ENCODE measurements around the gene DUOX1. TPM values are rescaled to one million over a fixed set of nuclear protein-coding genes. Genes with fewer than 3 reads are reported as not detected.

Gene DUOX1
- total RNA-seq, 2 donors from 2014 or later = 0.26 to 0.66 TPM

DNA sequence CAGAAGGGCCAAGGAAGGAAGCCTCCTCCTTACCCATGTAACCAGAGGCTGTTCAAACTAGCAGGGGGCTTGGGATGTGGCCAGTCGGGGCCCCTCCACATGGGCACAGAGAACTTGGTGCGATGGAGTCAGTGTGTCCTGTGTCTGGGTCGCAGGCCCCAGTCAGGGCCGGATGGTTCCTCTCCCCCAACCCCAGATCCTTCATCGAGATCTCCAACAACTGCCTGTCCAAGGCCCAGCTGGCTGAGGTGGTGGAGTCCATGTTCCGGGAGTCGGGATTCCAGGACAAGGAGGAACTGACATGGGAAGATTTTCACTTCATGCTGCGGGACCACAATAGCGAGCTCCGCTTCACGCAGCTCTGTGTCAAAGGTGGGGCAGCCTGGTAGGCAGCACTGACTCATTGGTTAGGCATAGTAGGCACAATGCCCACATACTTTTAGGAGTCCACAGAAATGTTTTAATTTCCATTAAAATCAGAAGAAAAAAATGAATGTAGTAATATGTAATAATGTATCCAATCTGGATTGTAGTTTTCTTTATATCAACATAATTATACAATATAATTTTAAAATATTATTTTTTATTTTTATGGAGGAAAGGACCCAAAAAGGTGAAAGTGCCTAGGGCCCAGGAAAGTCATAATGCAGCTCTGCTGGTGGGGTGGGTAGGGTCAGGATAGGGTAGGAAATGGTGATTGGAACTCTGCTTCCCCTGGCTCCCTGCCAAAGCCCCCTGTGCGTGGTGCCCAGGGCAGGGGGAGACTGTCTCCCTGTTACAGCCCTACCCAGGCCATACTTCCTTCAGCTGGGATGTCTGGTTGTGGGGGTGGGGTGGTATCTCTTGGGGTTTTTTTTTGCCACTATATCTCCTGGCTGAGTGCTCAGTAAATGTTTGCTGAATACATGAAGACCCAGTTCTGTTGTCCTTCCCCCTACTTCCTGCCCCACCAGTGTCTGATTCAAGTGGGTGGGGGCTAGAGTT lies 18.6 kb downstream of the DUOX1 start:
- WGBS, 2 donors = 82 to 88% methylated on average over 7 to 12 of the region's 12 CpGs
- ATAC-seq = no peak
- no peak overlapping the region for H3K27ac ChIP-seq

DNA sequence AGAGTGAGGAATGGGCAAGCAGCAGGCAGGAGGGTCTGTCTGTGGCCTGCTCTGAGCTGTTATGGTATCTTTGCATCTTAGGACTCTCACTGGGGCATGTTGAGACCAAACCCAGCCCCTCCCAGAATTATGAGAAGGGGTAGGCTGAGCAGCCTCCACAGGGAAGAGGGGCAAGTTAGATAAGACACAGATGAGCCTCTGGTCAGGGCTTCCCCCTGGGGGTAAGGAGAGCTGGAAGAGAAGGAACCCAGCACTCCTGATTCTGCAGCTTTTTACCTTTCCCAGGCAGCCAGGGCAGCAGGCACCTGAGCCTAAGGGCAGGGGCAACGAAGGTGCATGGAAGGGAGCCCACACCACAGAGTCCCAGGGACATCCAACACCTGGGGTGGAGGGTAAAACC lies 19.3 kb downstream of the DUOX1 start:
- Histone ChIP-seq H3K4me3 (no peak overlapping the region), H3K9me3 (no peaks in the 10 kb centered on the region), H3K4me1 (no peaks in the 10 kb centered on the region), H3K36me3 (replicated peaks in 1 of 2; ENCODE audit: insufficient read depth in 1 of 2, low read depth in 2 of 2) (no peaks in the 10 kb centered on the region), H3K27ac (no peak overlapping the region), H3K27me3 (no peaks in the 10 kb centered on the region)
- DNase-seq = no peak
- no peak for ATAC-seq
- WGBS, 2 donors = 82 to 100% methylated on average over 1 of the region's 1 CpG
- intact Hi-C loops (cut with DNase I) = no loop called here
- TF ChIP-seq, protein P1, sequence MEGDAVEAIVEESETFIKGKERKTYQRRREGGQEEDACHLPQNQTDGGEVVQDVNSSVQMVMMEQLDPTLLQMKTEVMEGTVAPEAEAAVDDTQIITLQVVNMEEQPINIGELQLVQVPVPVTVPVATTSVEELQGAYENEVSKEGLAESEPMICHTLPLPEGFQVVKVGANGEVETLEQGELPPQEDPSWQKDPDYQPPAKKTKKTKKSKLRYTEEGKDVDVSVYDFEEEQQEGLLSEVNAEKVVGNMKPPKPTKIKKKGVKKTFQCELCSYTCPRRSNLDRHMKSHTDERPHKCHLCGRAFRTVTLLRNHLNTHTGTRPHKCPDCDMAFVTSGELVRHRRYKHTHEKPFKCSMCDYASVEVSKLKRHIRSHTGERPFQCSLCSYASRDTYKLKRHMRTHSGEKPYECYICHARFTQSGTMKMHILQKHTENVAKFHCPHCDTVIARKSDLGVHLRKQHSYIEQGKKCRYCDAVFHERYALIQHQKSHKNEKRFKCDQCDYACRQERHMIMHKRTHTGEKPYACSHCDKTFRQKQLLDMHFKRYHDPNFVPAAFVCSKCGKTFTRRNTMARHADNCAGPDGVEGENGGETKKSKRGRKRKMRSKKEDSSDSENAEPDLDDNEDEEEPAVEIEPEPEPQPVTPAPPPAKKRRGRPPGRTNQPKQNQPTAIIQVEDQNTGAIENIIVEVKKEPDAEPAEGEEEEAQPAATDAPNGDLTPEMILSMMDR (IDR thresholded peaks at IDR 0.05) = no peak
- no peak for TF ChIP-seq POLR2A (IDR thresholded peaks at IDR 0.05)

More for the DNA sequence above, 18.6 kb downstream of the DUOX1 start:
- no peak for TF ChIP-seq POLR2A (IDR thresholded peaks at IDR 0.05)
- TF ChIP-seq, protein P1 (IDR thresholded peaks at IDR 0.05) = no peak
- H3K36me3 ChIP-seq (replicated peaks in 1 of 2; ENCODE audit: insufficient read depth in 1 of 2, low read depth in 2 of 2) = no peaks in the 10 kb centered on the region
- H3K9me3 ChIP-seq = no peaks in the 10 kb centered on the region
- no peaks in the 10 kb centered on the region for H3K4me1 ChIP-seq
- DNase-seq = no peak
- H3K4me3 ChIP-seq = no peak overlapping the region
- intact Hi-C loops (cut with DNase I) = no loop called here
- no peaks in the 10 kb centered on the region for H3K27me3 ChIP-seq

DNA sequence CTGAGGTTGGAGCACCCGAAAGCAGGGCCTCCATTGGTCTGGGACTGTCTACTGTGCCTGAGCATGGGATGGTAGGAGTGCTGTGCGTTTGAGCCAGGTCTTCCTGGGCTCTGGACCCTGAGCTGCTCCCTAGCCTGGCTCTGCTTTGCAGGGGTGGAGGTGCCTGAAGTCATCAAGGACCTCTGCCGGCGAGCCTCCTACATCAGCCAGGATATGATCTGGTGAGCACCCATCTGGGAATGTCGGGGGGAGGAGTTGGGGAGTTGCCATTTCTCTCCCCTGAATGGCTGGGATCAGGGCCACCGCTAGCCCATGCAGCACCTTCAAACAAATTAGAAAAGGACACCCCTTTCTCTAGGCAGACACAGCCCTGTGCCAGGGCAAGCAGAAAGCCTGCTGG lies 20.7 kb downstream of the DUOX1 start:
- no peak for DNase-seq

DNA sequence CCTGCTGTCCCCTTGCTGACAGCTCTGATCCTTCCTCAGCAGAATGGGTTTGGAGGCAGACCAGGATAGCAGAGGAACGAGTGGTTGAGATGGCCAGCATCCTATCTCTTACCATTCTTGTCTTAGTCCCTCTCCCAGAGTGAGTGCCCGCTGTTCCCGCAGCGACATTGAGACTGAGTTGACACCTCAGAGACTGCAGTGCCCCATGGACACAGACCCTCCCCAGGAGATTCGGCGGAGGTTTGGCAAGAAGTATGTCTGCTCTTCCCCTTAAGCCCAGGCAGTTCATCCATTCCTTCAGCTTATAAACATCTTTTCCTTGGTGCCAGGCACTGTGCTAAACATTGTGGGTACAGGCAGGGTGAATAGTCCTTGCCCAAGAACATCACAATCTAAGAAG lies 21.2 kb downstream of the DUOX1 start:
- H3K9me3 ChIP-seq = no peaks in the 10 kb centered on the region
- no peak for ATAC-seq
- 80 to 92% methylated on average over 2 to 6 of the region's 6 CpGs for WGBS, 2 donors
- H3K4me1 ChIP-seq = no peaks in the 10 kb centered on the region
- no peaks in the 10 kb centered on the region for H3K27me3 ChIP-seq
- no peak for DNase-seq
- TF ChIP-seq, protein P1 (IDR thresholded peaks at IDR 0.05) = no peak
- TF ChIP-seq POLR2A (IDR thresholded peaks at IDR 0.05) = no peak
- H3K27ac ChIP-seq = no peak overlapping the region
- intact Hi-C loops (cut with DNase I) = no loop called here
- H3K4me3 ChIP-seq = no peak overlapping the region
- H3K36me3 ChIP-seq (replicated peaks in 1 of 2; ENCODE audit: insufficient read depth in 1 of 2, low read depth in 2 of 2) = no peaks in the 10 kb centered on the region

More for the DNA sequence above, 20.7 kb downstream of the DUOX1 start:
- ATAC-seq = no peak
- Histone ChIP-seq H3K4me1 (no peaks in the 10 kb centered on the region), H3K9me3 (no peaks in the 10 kb centered on the region), H3K27ac (no peak overlapping the region), H3K27me3 (no peaks in the 10 kb centered on the region), H3K4me3 (no peak overlapping the region), H3K36me3 (replicated peaks in 1 of 2; ENCODE audit: insufficient read depth in 1 of 2, low read depth in 2 of 2) (no peaks in the 10 kb centered on the region)
- 73 to 95% methylated on average over 3 to 6 of the region's 6 CpGs for WGBS, 2 donors
- intact Hi-C loops (cut with DNase I) = no loop called here
- TF ChIP-seq POLR2A (IDR thresholded peaks at IDR 0.05) = no peak
- TF ChIP-seq, protein P1 (IDR thresholded peaks at IDR 0.05) = no peak
